Stomach (tissue), 4 donors: ENCODE data around the gene HTR1D.

Source experiments
- CTCF ChIP-seq, 7 experiments: fragments of 450-650 bp in 4 of 7; fragments of 200-600 bp in 3 of 7; sonication (generic) in 3 of 7; IDR thresholded peaks; one replicate each; pipeline ENCODE4 v1.5.1; 2016 to 2019; ENCODE audit warnings: antibody characterized with exemption in 7 of 7, control low read depth in 2 of 7, mild to moderate bottlenecking in 1 of 7
- EP300 ChIP-seq: sonication (generic); formaldehyde crosslinking; IDR thresholded peaks from one replicate; pipeline ENCODE4 v1.6.1; 2017; ENCODE audit warnings: antibody characterized with exemption
- POLR2A ChIP-seq, 4 donors: fragments of 450-650 bp; IDR thresholded peaks; one replicate each; pipeline ENCODE4 v1.6.1; 2016; ENCODE audit warnings: antibody characterized with exemption in 4 of 4, control low read depth in 2 of 4, mild to moderate bottlenecking in 1 of 4, moderate library complexity in 1 of 4

GRCh38 chr1:23163395-23163794 is 53.9 kb downstream of the HTR1D start:
- TF ChIP-seq CTCF (IDR thresholded peaks at IDR 0.05) (no peak), POLR2A (IDR thresholded peaks at IDR 0.05) (no peak), EP300 (no peak)
